HL-60/S4 treated with retinoic acid at 250 ng/mL for 4 days and 3 days (cell line): Measurements from ENCODE around the gene TSHZ3.

ENCODE experiments used
- in situ Hi-C: fragments of 300-500 bp; cut with MboI; formaldehyde crosslinking; loops from 2 replicates; pipeline ENCODE4 v1.7.0; 2022; ENCODE audit warnings: low sequenced_read_pairs

TSHZ3 gene, protein sequence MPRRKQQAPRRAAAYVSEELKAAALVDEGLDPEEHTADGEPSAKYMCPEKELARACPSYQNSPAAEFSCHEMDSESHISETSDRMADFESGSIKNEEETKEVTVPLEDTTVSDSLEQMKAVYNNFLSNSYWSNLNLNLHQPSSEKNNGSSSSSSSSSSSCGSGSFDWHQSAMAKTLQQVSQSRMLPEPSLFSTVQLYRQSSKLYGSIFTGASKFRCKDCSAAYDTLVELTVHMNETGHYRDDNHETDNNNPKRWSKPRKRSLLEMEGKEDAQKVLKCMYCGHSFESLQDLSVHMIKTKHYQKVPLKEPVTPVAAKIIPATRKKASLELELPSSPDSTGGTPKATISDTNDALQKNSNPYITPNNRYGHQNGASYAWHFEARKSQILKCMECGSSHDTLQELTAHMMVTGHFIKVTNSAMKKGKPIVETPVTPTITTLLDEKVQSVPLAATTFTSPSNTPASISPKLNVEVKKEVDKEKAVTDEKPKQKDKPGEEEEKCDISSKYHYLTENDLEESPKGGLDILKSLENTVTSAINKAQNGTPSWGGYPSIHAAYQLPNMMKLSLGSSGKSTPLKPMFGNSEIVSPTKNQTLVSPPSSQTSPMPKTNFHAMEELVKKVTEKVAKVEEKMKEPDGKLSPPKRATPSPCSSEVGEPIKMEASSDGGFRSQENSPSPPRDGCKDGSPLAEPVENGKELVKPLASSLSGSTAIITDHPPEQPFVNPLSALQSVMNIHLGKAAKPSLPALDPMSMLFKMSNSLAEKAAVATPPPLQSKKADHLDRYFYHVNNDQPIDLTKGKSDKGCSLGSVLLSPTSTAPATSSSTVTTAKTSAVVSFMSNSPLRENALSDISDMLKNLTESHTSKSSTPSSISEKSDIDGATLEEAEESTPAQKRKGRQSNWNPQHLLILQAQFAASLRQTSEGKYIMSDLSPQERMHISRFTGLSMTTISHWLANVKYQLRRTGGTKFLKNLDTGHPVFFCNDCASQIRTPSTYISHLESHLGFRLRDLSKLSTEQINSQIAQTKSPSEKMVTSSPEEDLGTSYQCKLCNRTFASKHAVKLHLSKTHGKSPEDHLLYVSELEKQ

DNA sequence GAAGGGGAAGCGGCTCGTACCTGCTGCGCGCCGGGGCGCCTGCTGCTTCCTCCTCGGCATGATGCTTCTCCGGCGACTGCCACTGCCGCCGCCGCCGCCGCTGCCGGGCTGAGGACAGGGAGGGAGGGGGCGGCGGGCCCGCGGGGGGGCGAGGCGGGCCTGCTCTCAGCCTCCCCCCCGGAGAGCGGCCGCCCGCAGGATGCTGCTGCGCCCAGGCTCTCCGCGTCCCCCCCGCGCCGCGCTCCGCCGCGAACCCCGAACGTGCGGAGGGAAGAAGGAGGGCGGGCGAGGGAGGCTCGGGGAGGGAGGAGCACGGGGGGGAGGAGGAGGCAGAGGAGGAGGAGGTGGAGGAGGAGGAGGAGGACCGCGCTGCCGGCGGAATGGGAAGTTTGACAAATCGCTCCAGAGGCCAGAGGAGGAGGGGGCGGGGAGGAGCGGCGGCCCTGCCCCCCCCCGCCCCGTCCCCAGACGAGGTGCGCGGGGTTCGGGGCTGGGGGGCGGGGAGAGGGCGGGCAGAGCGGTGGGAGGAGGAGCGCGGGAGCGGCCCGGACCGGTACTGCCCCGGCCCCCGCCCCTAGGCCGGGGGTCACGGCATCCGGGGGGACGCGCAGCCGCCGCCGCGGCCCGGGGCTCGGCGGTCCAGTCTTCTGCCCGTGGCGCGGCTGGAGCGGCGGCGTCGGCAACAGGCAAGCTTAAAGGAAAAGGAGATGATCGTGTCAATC, at the start of gene TSHZ3:
TSHZ3 (minus strand) TSS at position 277 of the 722 bp plus-strand sequence; CDS start at position 60, 217 bp downstream.
- in situ Hi-C loops, result no loop called here

DNA sequence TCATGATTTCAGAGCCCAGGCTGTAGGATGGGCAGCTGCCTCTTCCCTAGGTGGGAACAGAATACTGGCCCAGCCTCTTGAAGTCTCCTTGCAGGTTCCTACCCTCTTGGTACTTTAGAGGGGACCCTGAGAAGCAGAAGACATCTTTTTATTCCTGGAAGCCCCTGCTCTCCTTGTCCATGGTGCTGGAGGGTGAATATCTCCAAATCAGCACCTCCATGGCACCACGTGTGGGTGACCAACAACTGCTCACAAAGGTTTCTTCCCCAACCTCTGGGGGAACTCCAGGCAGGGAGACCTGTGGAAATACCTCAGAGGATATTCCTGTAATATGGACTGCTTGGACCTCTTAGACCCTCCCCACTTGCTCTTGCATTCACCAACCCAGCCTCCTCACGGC, 48.1 kb upstream of the TSHZ3 start:
- in situ Hi-C loops, result no loop called here

DNA sequence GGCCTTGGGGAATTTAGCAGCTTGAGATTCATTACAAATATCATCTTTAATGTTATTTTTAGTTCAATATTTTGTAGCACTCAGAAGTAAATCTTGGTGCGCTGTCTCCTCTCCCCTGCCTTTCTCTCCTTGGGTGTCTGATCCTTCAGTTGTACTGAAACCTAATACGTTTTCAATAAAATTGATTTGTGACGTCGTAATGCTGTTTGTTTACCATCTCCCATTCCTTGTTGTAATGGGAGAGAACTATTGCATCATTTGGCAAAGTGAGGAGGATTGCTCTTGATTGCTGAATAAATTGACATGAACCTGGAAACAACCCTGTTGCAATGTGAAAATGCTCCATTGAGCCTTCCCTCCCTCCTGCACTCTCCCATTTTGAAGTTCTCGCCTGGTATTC, 43.2 kb upstream of the TSHZ3 start:
- in situ Hi-C loops, result no loop called here

DNA sequence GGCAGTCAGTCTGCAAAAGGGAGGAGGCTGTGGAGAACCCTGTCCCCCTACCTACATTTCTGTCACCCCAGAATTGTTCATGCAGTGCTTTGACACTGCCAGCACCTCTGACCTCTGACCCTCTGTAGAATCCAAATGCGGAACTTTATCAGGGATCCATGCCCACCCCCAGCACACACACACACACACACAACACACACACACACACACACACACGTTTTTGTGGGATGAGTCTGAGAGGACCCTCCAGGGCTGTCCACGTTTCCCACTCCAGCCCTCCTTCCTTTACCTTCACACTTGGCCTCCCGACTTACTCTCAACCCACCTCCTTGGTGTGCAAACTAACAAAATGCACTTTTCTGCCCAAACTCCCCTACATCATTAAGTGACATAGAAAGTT, 42.3 kb upstream of the TSHZ3 start:
- in situ Hi-C loops, result no loop called here

- in situ Hi-C loops, result no loop called here
Observed at GRCh38 chr19:31390711-31391110, 41.5 kb upstream of the TSHZ3 start.

- in situ Hi-C loops, result no loop called here
Observed at GRCh38 chr19:31389874-31390273, 40.6 kb upstream of the TSHZ3 start.

DNA sequence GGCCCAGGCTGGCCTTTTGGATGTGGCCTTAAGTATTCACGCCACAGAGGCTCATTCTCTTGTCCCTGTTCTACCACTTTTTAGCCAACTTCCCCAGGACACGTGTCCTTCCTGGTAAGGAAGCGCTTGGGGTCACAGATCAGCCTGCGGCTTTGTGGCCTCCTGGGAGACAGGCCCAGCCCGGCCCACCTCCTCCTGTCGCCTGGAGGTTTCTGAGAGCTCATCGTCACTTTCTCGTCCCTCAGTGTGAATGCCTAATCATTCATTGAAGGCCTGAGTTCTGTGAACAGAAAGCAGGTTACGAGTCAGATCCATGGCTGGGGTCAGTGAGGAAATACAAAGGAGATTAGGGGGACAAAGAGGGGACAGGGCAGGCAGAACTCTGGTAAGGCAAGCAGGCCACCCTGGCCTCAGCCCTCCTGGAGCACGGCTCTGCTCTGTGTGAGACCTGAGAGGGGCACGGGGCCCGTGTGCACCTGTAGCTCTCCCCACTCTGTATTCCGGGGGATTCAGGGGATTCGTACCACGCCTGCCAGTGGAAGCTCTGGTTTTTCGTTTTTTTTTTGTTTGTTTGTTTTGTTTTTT, 38.6 kb upstream of the TSHZ3 start:
- in situ Hi-C loops, result no loop called here

DNA sequence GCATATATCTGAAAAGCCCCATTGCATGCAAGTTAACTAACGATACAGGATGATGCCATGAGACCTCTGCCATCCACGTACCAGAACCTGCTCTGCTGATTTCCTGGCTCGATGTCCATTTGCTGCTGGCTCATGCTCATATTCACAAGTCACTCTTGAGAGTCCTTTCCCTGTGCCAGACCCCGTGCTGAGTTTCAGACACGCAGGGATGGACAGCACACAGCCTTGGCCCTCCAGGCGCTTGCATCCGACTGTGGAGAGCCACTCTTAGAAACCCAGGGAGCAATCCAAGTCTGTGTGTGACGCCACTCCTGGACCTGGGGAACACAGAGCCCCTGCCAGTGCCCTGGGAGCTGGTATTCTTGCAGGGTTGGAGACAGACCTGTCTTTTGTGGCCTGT, 37.6 kb upstream of the TSHZ3 start:
- in situ Hi-C loops, result no loop called here

DNA sequence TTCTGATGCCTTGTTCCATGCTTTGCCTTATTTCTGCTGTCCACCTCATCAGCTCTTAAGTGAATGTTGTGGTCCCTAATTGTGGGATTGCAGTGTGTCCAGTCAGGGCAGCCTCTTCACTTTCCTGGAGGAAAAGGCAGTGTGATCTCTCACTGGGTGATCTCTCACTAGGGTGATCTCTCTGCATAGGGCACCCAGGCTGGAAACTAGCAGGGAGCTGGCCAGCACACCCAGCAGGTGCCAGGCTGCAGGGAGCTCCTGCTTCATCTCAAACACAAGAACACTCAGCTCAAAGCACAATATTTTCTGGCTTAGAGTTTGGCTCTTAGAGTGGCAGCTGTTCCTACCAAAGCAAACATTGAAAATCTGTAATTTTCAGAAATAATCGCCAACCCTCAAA, 36.5 kb upstream of the TSHZ3 start:
- in situ Hi-C loops, result no loop called here

DNA sequence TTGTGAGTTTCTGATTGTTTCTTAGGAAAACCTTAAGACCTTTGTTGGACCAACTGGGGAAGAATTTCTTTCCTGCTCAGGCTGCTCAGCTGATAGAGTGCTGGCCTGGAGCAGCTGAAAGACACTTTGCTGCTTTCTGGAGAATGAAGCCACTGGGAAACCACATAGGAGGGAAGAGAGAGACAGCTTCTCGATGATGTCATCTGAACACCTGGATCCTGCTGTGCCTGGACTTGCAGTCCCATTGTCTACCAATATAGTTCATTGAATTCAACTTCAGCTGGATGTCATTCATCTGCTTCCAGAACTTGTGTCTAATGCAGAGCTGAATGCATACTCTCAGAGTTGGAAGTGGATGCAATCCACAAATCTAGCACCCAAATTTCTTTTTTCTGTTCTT, 34.3 kb upstream of the TSHZ3 start:
- in situ Hi-C loops, result no loop called here

GRCh38 chr19:31380854-31381253, 31.6 kb upstream of the TSHZ3 start:
- in situ Hi-C loops, result no loop called here

DNA sequence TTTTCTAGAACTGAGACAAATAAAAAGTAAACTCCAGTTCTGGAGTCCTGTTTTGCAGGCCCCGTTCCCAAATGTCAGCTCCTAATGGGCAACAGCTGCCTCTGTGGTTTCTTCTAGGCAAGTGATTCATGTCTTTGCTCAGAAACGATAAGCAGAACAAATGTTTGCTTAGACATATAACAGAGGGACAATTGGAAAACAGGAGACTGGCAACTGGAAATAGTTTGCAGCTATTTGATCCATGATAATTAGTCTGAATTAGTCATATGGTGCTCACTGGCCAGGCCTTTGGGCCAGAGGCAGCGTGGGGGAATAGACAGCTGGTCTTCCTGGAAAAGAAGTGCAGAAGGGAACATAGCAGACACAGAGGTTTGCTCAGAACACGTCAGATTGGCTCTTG, 29.2 kb upstream of the TSHZ3 start:
- in situ Hi-C loops, result no loop called here

DNA sequence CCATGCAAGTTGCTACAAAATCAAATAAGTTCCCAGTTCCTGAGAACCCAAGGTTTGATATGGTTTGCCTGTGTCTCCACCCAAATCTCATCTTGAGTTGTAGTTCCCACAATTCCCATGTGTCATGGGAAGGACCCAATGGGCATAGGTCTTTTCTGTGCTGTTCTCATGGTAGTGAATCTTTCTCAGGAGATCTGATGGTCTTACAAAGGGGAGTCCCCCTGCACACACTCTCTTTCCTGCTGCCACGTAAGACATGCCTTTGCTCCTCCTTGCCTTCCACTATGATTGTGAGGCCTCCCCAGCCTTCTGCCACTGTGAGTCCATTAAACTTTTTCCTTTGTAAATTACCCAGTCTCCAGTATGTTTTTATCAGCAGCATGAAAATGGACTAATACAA, 28.5 kb upstream of the TSHZ3 start:
- in situ Hi-C loops, result no loop called here

DNA sequence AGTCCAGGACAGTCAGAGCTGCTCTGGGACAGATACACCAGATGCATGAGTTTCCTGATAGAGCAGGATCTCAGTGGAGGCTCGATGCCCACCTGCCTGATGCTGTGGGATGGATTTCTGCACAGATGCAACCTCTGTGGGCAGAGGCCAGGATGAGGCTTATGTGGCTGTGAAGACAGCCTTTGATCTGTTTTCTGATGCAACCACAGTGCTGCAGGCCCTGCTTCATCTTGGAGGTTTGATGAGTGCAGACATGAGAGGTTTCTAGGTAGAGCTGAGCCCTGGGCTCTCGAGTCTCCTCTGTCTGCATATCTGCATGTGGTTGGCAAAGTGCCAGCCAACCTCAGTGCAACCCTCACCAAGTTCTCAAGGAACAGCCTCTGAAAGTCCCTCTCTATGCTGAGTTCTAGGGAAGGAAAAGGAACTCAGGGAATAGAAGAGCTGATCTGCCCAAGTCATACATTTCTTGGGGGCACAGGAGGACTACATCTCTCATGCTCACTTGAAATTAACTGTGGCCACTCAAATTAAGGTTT, 23.1 kb upstream of the TSHZ3 start:
- in situ Hi-C loops, result no loop called here

GRCh38 chr19:31370216-31370615, 21.0 kb upstream of the TSHZ3 start:
- in situ Hi-C loops, result no loop called here

DNA sequence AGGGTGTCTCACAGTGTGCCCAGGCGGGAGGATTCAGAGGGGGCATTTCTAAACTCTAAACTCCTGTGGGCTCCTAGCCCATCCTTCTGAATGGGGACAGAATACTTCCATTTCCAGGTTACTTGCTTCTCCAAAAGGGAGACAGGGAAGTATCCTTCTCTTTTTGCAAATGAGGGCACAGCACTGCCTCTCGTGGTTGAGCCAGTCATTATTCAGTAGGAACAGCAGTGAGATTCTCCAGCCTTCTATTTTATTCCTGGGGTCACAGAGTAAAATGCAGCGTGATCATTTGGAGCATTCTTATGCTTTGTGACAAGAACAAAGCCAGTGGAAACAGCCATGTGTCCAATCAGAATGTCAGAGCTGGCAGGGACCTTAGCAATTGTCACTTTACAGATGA, 15.7 kb upstream of the TSHZ3 start:
- in situ Hi-C loops, result no loop called here

GRCh38 chr19:31361728-31362127, 12.5 kb upstream of the TSHZ3 start:
- in situ Hi-C loops, result no loop called here

DNA sequence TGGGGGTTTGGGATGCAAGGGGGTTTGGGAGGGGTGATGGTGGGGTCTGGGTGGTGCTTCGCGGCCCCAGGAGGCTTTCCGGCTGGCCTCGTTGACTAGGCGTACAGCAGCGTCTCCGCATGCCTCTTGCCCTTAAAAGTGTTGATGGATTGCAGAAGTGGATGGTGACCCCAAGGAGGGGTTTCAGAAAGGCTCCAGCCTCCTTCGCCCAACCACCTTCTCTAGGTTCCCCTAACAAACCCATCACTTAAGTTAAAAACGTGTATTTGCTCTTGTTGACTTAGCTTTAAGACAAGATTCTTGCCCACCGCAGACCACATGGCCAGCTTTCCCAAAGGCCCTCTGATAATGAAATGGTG, 8.1 kb upstream of the TSHZ3 start:
- in situ Hi-C loops, result no loop called here

- in situ Hi-C loops, result no loop called here
Observed at GRCh38 chr19:31356587-31357314, 7.5 kb upstream of the TSHZ3 start.
